HG02973 (cell line): Measurements from ENCODE around the gene UMOD.
"Not testable (repeated sequence)": the region's sequence is repeated elsewhere in the genome, so short reads cannot be mapped to it uniquely, and the experiment has no call there.

Experiments used
- ATAC-seq: cut with Tn5 transposase; IDR thresholded peaks from one replicate; pipeline ENCODE4 v1.9.1; 2021; ENCODE audit warnings: moderate library complexity; ENCODE audit not compliant: unreplicated experiment

The UMOD gene

GRCh38 chr16:20321671-20322070 lies 30.8 kb downstream of the UMOD start:
- ATAC-seq = no peak

- ATAC-seq = not testable (repeated sequence)
Observed at GRCh38 chr16:20321051-20321450, 31.5 kb downstream of the UMOD start.

GRCh38 chr16:20320592-20320991 lies 31.9 kb downstream of the UMOD start:
- ATAC-seq = no peak

- ATAC-seq = no peak
Observed at GRCh38 chr16:20320178-20320577, 32.3 kb downstream of the UMOD start.

GRCh38 chr16:20319406-20319805 lies 33.1 kb downstream of the UMOD start:
- no peak for ATAC-seq

- no peak for ATAC-seq
Observed at GRCh38 chr16:20318437-20318836, 34.1 kb downstream of the UMOD start.

- no peak for ATAC-seq
Observed at GRCh38 chr16:20318006-20318405, 34.5 kb downstream of the UMOD start.

GRCh38 chr16:20317117-20317516 lies 35.4 kb downstream of the UMOD start:
- ATAC-seq = no peak

GRCh38 chr16:20316715-20317114 lies 35.8 kb downstream of the UMOD start:
- no peak for ATAC-seq

GRCh38 chr16:20315764-20316163 lies 36.8 kb downstream of the UMOD start:
- ATAC-seq = no peak

GRCh38 chr16:20314575-20314974 lies 37.9 kb downstream of the UMOD start:
- ATAC-seq = no peak

- no peak for ATAC-seq
Observed at GRCh38 chr16:20313741-20314140, 38.8 kb downstream of the UMOD start.

- not testable (repeated sequence) for ATAC-seq
Observed at GRCh38 chr16:20312536-20313095, 39.9 kb downstream of the UMOD start.

- no peak for ATAC-seq
Observed at GRCh38 chr16:20311548-20311947, 41.0 kb downstream of the UMOD start.

- ATAC-seq = no peak
Observed at GRCh38 chr16:20310421-20311395, 41.8 kb downstream of the UMOD start.

GRCh38 chr16:20309786-20310185 lies 42.7 kb downstream of the UMOD start:
- ATAC-seq = no peak

GRCh38 chr16:20308801-20309590 lies 43.5 kb downstream of the UMOD start:
- no peak for ATAC-seq

GRCh38 chr16:20308266-20308665 lies 44.2 kb downstream of the UMOD start:
- no peak for ATAC-seq

GRCh38 chr16:20307791-20308190 lies 44.7 kb downstream of the UMOD start:
- no peak for ATAC-seq

- ATAC-seq = no peak
Observed at GRCh38 chr16:20307240-20307671, 45.3 kb downstream of the UMOD start.

- no peak for ATAC-seq
Observed at GRCh38 chr16:20306401-20306800, 46.1 kb downstream of the UMOD start.
